Stomach (tissue), 4 donors: ENCODE measurements around the gene SLC25A24.

ENCODE experiments used
- CTCF ChIP-seq, 7 experiments: fragments of 450-650 bp in 4 of 7; fragments of 200-600 bp in 3 of 7; sonication (generic) in 3 of 7; IDR thresholded peaks; one replicate each; pipeline ENCODE4 v1.5.1; 2016 to 2019; ENCODE audit warnings: antibody characterized with exemption in 7 of 7, control low read depth in 2 of 7, mild to moderate bottlenecking in 1 of 7
- POLR2A ChIP-seq, 4 donors: fragments of 450-650 bp; IDR thresholded peaks; one replicate each; pipeline ENCODE4 v1.6.1; 2016; ENCODE audit warnings: antibody characterized with exemption in 4 of 4, control low read depth in 2 of 4, mild to moderate bottlenecking in 1 of 4, moderate library complexity in 1 of 4

- TF ChIP-seq POLR2A (IDR thresholded peaks at IDR 0.05) (no peak), CTCF (IDR thresholded peaks at IDR 0.05) (no peak)
Observed at GRCh38 chr1:108149796-108150467, 50.2 kb downstream of the SLC25A24 start.
